Keratinocyte (primary cell): Measurements from ENCODE around the gene NEDD8. TPM values are rescaled to one million over a fixed set of nuclear protein-coding genes. Genes with fewer than 3 reads are reported as not detected.

Experiments used
- DNase-seq: peaks from one replicate; pipeline ENCODE4 v3.0.0-alpha.2; 2011; ENCODE audit warnings: low read depth, missing footprints, low spot score
- FAIRE-seq: peaks from 2 replicates; lab custom pipeline; 2011; peaks lifted over from hg19 to GRCh38; lab: Jason Lieb, UNC
- H2AFZ ChIP-seq: 2 replicates; pipeline ENCODE4 v1.6.0; 2012; ENCODE audit warnings: low read length, control low read depth, inconsistent platforms; ENCODE audit not compliant: control insufficient read depth
- H3K27ac ChIP-seq: 2 replicates; pipeline ENCODE4 v1.5.1; 2011; ENCODE audit warnings: low read length; ENCODE audit not compliant: control insufficient read depth, insufficient read depth
- H3K27me3 ChIP-seq: 3 replicates; pipeline ENCODE4 v1.6.0; 2011; ENCODE audit warnings: low read length; ENCODE audit not compliant: control insufficient read depth, insufficient read depth; ENCODE audit errors: extremely low read depth
- H3K36me3 ChIP-seq, 2 experiments: 2 replicates in 1 of 2; 3 replicates in 1 of 2; pipeline ENCODE4 v1.5.1; 2011; ENCODE audit warnings: low read length in 2 of 2, mild to moderate bottlenecking in 1 of 2; ENCODE audit not compliant: control insufficient read depth in 2 of 2, insufficient read depth in 2 of 2; ENCODE audit errors: extremely low read depth in 1 of 2
- H3K4me1 ChIP-seq: 3 replicates; pipeline ENCODE4 v1.5.1; 2011; ENCODE audit warnings: low read length; ENCODE audit not compliant: control insufficient read depth, insufficient read depth; ENCODE audit errors: extremely low read depth
- H3K4me2 ChIP-seq: 3 replicates; pipeline ENCODE4 v1.6.0; 2011; ENCODE audit warnings: low read depth, low read length; ENCODE audit not compliant: control insufficient read depth, insufficient read depth; ENCODE audit errors: extremely low read depth
- H3K4me3 ChIP-seq, 3 experiments: fragments of 200-600 bp in 1 of 3; sonication (generic) in 1 of 3; 2 replicates in 2 of 3; 3 replicates in 1 of 3; pipeline ENCODE4 v1.5.1; 2011 to 2016; ENCODE audit warnings: low read length in 3 of 3, mild to moderate bottlenecking in 3 of 3, control low read depth in 2 of 3, inconsistent platforms in 1 of 3, low read depth in 1 of 3, mixed read lengths in 1 of 3, mixed run types in 1 of 3, moderate library complexity in 1 of 3; ENCODE audit not compliant: control insufficient read depth in 2 of 3, insufficient read depth in 2 of 3; ENCODE audit errors: extremely low read depth in 1 of 3
- H3K79me2 ChIP-seq: 2 replicates; pipeline ENCODE4 v1.6.0; 2012; ENCODE audit warnings: low read length; ENCODE audit not compliant: control insufficient read depth, insufficient read depth
- H3K9ac ChIP-seq: 3 replicates; pipeline ENCODE4 v1.6.0; 2011; ENCODE audit warnings: low read length; ENCODE audit not compliant: control insufficient read depth, insufficient read depth; ENCODE audit errors: extremely low read depth
- H3K9me1 ChIP-seq: 3 replicates; pipeline ENCODE4 v1.6.0; 2011; ENCODE audit warnings: low read length; ENCODE audit not compliant: control insufficient read depth, insufficient read depth; ENCODE audit errors: extremely low read depth
- H3K9me3 ChIP-seq: 2 replicates; pipeline ENCODE4 v1.5.1; 2012; ENCODE audit warnings: low read depth, low read length; ENCODE audit not compliant: control insufficient read depth
- H4K20me1 ChIP-seq: 3 replicates; pipeline ENCODE4 v1.6.0; 2011; ENCODE audit warnings: low read length; ENCODE audit not compliant: control insufficient read depth, insufficient read depth; ENCODE audit errors: extremely low read depth
- CTCF ChIP-seq, 3 experiments: IDR thresholded peaks in 1 of 3; conservative IDR thresholded peaks in 1 of 3; optimal IDR thresholded peaks in 1 of 3; 2 replicates in 2 of 3; 3 replicates in 1 of 3; pipeline versions ENCODE3 to v1.5.1; 2011; ENCODE audit warnings: low read length in 3 of 3, mild to moderate bottlenecking in 3 of 3, moderate library complexity in 2 of 3, control low read depth in 1 of 3, inconsistent platforms in 1 of 3; ENCODE audit not compliant: insufficient read depth in 2 of 3; ENCODE audit errors: extremely low read depth in 1 of 3
- EZH2 ChIP-seq: IDR thresholded peaks from one replicate; pipeline ENCODE4 v1.6.1; 2012; ENCODE audit warnings: inconsistent platforms, mild to moderate bottlenecking, low read length, moderate library complexity
- dilution Hi-C: fragments of 300-500 bp; cut with MboI; formaldehyde crosslinking; loops from one replicate; pipeline ENCODE4 v1.7.0; 2020; ENCODE audit warnings: low sequenced_read_pairs; ENCODE audit not compliant: extremely low pct_ligation_motif_present
- polyA plus RNA-seq, 5 experiments: library from polyadenylated mRNA; depleted of rRNA in 3 of 5; stranded (reverse) in 3 of 5; stranded (forward) in 1 of 5; unstranded in 1 of 5; fragments of >200 nt; gene quantifications; 1 replicate in 1 of 5; 2 replicates in 3 of 5; 3 replicates in 1 of 5; pipeline versions ENCODE4 v1.2.1 to v1.2.3, GENCODE V29; 2011 to 2012; ENCODE audit warnings: missing spikeins in 2 of 5, low read depth in 1 of 5, low replicate concordance in 1 of 5

NEDD8 gene
- polyA plus RNA-seq, 1 donor (not counting 4 experiments of a cell fraction or from before 2014, with no cell fraction given) = 509 TPM

GRCh38 chr14:24264298-24264697, 32.1 kb upstream of the NEDD8 start:
- H3K4me1 ChIP-seq = peaks cover 24% of the 10 kb centered on the region
- peak overlapping the region; percentile 27 for H3K27ac ChIP-seq
- no peaks in the 10 kb centered on the region for H4K20me1 ChIP-seq
- peak overlapping the region; percentile 46 for H3K4me2 ChIP-seq
- H3K9me3 ChIP-seq = no peaks in the 10 kb centered on the region
- no peak overlapping the region for H2AFZ ChIP-seq
- peak overlapping the region in 1 of 3 experiments; percentile 9 for H3K4me3 ChIP-seq
- peak overlapping the region; percentile 3 for H3K9ac ChIP-seq
- DNase-seq (no peak), FAIRE-seq (peak; percentile 74)
- H3K36me3 ChIP-seq = peaks cover 15 to 24% of the 10 kb centered on the region in 2 experiments
- H3K9me1 ChIP-seq = no peaks in the 10 kb centered on the region
- dilution Hi-C loops = no loop called here
- H3K27me3 ChIP-seq = no peaks in the 10 kb centered on the region
- H3K79me2 ChIP-seq = no peaks in the 10 kb centered on the region
- no peak for TF ChIP-seq CTCF (optimal IDR thresholded peaks at IDR 0.05 in 1 of 3, IDR thresholded peaks at IDR 0.05 in 1 of 3, conservative IDR thresholded peaks at IDR 0.05 in 1 of 3; ENCODE audit: extremely low read depth in 1 of 3, insufficient read depth in 2 of 3, low read length in 3 of 3)
- no peak for TF ChIP-seq EZH2

GRCh38 chr14:24263848-24264247, 31.7 kb upstream of the NEDD8 start:
- Histone ChIP-seq H3K4me3 (peak overlapping the region in 1 of 3 experiments; percentile 9), H3K79me2 (no peaks in the 10 kb centered on the region), H3K27ac (peak overlapping the region; percentile 15), H3K9me3 (no peaks in the 10 kb centered on the region), H3K9me1 (no peaks in the 10 kb centered on the region), H3K9ac (peak overlapping the region; percentile 6), H3K36me3 (peaks cover 11 to 20% of the 10 kb centered on the region in 2 experiments), H2AFZ (no peak overlapping the region), H3K4me2 (peak overlapping the region; percentile 46), H4K20me1 (no peaks in the 10 kb centered on the region), H3K27me3 (no peaks in the 10 kb centered on the region), H3K4me1 (peaks cover 28% of the 10 kb centered on the region)
- dilution Hi-C loops = no loop called here
- no peak for FAIRE-seq
- TF ChIP-seq EZH2 = no peak
- TF ChIP-seq CTCF (optimal IDR thresholded peaks at IDR 0.05 in 1 of 3, IDR thresholded peaks at IDR 0.05 in 1 of 3, conservative IDR thresholded peaks at IDR 0.05 in 1 of 3; ENCODE audit: extremely low read depth in 1 of 3, insufficient read depth in 2 of 3, low read length in 3 of 3) = no peak
- DNase-seq = no peak
